ENCODE data around the gene LBH.

DNA sequence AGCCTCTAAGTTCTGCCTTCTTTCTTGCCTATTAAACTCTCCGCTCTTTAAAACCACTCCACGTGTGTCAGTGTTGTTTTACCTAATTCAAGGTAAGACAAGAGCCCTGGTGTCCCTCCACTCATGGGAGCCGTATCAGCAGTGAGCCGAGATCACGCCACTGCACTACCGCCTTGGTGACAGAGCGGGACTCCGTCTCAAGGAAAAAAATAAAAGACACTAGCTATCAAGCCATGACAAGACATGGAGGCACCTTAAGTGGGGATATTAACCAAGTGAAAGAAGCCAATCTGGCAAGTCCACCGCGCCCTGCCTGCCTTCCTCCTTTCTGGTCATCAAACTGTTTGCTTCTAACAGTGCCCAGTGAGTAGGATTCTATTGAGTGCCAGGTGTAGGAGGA lies 40.2 kb upstream of the LBH start:
- no peak for TF ChIP-seq EZH2 (IDR thresholded peaks at IDR 0.05; ENCODE audit: low read length)
- TF ChIP-seq, protein P1, sequence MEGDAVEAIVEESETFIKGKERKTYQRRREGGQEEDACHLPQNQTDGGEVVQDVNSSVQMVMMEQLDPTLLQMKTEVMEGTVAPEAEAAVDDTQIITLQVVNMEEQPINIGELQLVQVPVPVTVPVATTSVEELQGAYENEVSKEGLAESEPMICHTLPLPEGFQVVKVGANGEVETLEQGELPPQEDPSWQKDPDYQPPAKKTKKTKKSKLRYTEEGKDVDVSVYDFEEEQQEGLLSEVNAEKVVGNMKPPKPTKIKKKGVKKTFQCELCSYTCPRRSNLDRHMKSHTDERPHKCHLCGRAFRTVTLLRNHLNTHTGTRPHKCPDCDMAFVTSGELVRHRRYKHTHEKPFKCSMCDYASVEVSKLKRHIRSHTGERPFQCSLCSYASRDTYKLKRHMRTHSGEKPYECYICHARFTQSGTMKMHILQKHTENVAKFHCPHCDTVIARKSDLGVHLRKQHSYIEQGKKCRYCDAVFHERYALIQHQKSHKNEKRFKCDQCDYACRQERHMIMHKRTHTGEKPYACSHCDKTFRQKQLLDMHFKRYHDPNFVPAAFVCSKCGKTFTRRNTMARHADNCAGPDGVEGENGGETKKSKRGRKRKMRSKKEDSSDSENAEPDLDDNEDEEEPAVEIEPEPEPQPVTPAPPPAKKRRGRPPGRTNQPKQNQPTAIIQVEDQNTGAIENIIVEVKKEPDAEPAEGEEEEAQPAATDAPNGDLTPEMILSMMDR (optimal IDR thresholded peaks at IDR 0.05 in 1 of 3, IDR thresholded peaks at IDR 0.05 in 1 of 3, conservative IDR thresholded peaks at IDR 0.05 in 1 of 3; ENCODE audit: extremely low read depth in 1 of 3, insufficient read depth in 2 of 3, low read length in 3 of 3) = no peak
